Panc1 (cell line): Measurements from ENCODE around the gene TUBB1.

ENCODE experiments used
- POLR2AphosphoS5 ChIP-seq: IDR thresholded peaks from 2 replicates; pipeline ENCODE4 v1.6.1; 2012; ENCODE audit warnings: mild to moderate bottlenecking, low read depth, low read length, moderate library complexity
- SIN3A ChIP-seq: IDR thresholded peaks from 2 replicates; pipeline ENCODE4 v1.6.1; 2012; ENCODE audit warnings: low read depth, mild to moderate bottlenecking, low read length, moderate library complexity, borderline replicate concordance; ENCODE audit not compliant: insufficient read depth
- TCF7L2 ChIP-seq: IDR thresholded peaks from 2 replicates; pipeline ENCODE4 v1.6.1; 2011; ENCODE audit warnings: mild to moderate bottlenecking, low read depth, low read length, inconsistent platforms
- TF ChIP-seq, protein P1 (sequence below): fragments of 450-650 bp; IDR thresholded peaks from 2 replicates; pipeline ENCODE4 v1.5.1; 2017; ENCODE audit warnings: mild to moderate bottlenecking
- TF ChIP-seq, protein P2 (sequence below), 2 experiments: IDR thresholded peaks; 2 replicates each; pipeline ENCODE4 v1.6.1; 2011 to 2012; ENCODE audit warnings: low read depth in 2 of 2, control low read depth in 1 of 2, low read length in 1 of 2, mild to moderate bottlenecking in 1 of 2, moderate library complexity in 1 of 2; ENCODE audit not compliant: insufficient read depth in 1 of 2

DNA sequence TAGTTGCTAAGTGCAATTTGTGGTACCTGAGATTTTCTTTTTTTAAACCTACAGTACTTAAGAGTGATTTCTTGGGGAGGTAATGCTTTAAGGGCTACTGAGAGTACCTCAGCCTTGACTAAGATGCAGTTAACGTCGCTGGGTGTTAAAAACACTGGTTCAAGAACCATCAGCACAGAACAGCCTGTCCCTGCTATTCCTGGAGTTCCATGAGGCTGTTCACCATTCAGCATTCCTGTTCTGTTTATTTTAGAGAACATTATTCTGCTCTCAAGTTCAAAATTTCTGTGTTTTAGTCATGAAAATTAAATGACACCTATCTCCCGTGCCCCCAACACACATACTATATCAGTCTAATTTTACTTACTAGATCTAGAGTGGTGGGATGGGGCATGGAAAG, 25.1 kb downstream of the TUBB1 start:
- TF ChIP-seq, protein P1, sequence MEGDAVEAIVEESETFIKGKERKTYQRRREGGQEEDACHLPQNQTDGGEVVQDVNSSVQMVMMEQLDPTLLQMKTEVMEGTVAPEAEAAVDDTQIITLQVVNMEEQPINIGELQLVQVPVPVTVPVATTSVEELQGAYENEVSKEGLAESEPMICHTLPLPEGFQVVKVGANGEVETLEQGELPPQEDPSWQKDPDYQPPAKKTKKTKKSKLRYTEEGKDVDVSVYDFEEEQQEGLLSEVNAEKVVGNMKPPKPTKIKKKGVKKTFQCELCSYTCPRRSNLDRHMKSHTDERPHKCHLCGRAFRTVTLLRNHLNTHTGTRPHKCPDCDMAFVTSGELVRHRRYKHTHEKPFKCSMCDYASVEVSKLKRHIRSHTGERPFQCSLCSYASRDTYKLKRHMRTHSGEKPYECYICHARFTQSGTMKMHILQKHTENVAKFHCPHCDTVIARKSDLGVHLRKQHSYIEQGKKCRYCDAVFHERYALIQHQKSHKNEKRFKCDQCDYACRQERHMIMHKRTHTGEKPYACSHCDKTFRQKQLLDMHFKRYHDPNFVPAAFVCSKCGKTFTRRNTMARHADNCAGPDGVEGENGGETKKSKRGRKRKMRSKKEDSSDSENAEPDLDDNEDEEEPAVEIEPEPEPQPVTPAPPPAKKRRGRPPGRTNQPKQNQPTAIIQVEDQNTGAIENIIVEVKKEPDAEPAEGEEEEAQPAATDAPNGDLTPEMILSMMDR: no peak
- TF ChIP-seq TCF7L2 (no peak), POLR2AphosphoS5 (no peak), SIN3A (no peak)
- TF ChIP-seq, protein P2, sequence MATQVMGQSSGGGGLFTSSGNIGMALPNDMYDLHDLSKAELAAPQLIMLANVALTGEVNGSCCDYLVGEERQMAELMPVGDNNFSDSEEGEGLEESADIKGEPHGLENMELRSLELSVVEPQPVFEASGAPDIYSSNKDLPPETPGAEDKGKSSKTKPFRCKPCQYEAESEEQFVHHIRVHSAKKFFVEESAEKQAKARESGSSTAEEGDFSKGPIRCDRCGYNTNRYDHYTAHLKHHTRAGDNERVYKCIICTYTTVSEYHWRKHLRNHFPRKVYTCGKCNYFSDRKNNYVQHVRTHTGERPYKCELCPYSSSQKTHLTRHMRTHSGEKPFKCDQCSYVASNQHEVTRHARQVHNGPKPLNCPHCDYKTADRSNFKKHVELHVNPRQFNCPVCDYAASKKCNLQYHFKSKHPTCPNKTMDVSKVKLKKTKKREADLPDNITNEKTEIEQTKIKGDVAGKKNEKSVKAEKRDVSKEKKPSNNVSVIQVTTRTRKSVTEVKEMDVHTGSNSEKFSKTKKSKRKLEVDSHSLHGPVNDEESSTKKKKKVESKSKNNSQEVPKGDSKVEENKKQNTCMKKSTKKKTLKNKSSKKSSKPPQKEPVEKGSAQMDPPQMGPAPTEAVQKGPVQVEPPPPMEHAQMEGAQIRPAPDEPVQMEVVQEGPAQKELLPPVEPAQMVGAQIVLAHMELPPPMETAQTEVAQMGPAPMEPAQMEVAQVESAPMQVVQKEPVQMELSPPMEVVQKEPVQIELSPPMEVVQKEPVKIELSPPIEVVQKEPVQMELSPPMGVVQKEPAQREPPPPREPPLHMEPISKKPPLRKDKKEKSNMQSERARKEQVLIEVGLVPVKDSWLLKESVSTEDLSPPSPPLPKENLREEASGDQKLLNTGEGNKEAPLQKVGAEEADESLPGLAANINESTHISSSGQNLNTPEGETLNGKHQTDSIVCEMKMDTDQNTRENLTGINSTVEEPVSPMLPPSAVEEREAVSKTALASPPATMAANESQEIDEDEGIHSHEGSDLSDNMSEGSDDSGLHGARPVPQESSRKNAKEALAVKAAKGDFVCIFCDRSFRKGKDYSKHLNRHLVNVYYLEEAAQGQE (IDR thresholded peaks at IDR 0.05; ENCODE audit: insufficient read depth in 1 of 2, low read depth in 2 of 2, low read length in 1 of 2): no peak
